SK-N-SH (cell line): Measurements from ENCODE around the gene LMBR1L. TPM values are rescaled to one million over a fixed set of nuclear protein-coding genes. Genes with fewer than 3 reads are reported as not detected.

ENCODE experiments used
- CTCF ChIA-PET: fragments of 300-600, 350-600 bp; formaldehyde crosslinking; extraction: SDS; loops from one replicate; lab custom pipeline; 2021; lab: Yijun Ruan, JAX
- POLR2A ChIA-PET: fragments of 350-600 bp; sonication (Branson Sonifier 250); formaldehyde crosslinking; extraction: SDS; loops from one replicate; lab custom pipeline; 2020; ENCODE audit warnings: antibody characterized with exemption, inconsistent platforms; lab: Yijun Ruan, JAX
- DNase-seq: peaks from one replicate; pipeline ENCODE4 v3.0.0; 2012
- H2AFZ ChIP-seq: fragments of 200-600 bp; sonication (generic); 2 replicates; pipeline ENCODE4 v1.8.1; 2016; ENCODE audit warnings: antibody characterized with exemption, mild to moderate bottlenecking, low read depth
- H3F3A ChIP-seq: fragments of 200-600 bp; sonication (generic); replicated peaks from 2 replicates; pipeline ENCODE3; 2016; ENCODE audit warnings: antibody characterized with exemption, mild to moderate bottlenecking; ENCODE audit not compliant: insufficient read depth
- H3K27ac ChIP-seq, 2 experiments: fragments of 200-500 bp in 1 of 2; fragments of 200-600 bp in 1 of 2; sonication (Bioruptor generic) in 1 of 2; sonication (generic), shearing (Covaris generic) in 1 of 2; 2 replicates each; pipeline versions ENCODE4 v1.5.1 to v1.6.1; 2014 to 2016; ENCODE audit warnings: low read depth in 2 of 2, inconsistent platforms in 1 of 2, low read length in 1 of 2, mild to moderate bottlenecking in 1 of 2, mixed read lengths in 1 of 2
- H3K27me3 ChIP-seq: fragments of 200-600 bp; sonication (generic), shearing (Covaris generic); 2 replicates; pipeline ENCODE4 v1.6.1; 2016; ENCODE audit warnings: mixed run types; ENCODE audit not compliant: insufficient read depth
- H3K36me3 ChIP-seq, 2 experiments: fragments of 200-500 bp in 1 of 2; fragments of 200-600 bp in 1 of 2; sonication (Bioruptor generic) in 1 of 2; sonication (generic) in 1 of 2; replicated peaks in 1 of 2; 2 replicates each; pipeline versions ENCODE3 to v1.5.1; 2014 to 2016; ENCODE audit warnings: low read length in 1 of 2, mild to moderate bottlenecking in 1 of 2; ENCODE audit not compliant: insufficient read depth in 2 of 2, control insufficient read depth in 1 of 2
- H3K4me1 ChIP-seq, 2 experiments: fragments of 200-500 bp in 1 of 2; fragments of 200-600 bp in 1 of 2; sonication (Bioruptor generic) in 1 of 2; sonication (generic), shearing (Covaris generic) in 1 of 2; 2 replicates each; pipeline versions ENCODE4 v1.5.1 to v1.6.1; 2014 to 2016; ENCODE audit warnings: low read depth in 1 of 2, low read length in 1 of 2, mixed run types in 1 of 2; ENCODE audit not compliant: insufficient read depth in 2 of 2, control insufficient read depth in 1 of 2
- H3K4me2 ChIP-seq: fragments of 200-600 bp; sonication (generic), shearing (Covaris generic); 2 replicates; pipeline ENCODE4 v1.6.1; 2017; ENCODE audit warnings: mixed run types
- H3K4me3 ChIP-seq, 2 experiments: fragments of 200-500 bp in 1 of 2; fragments of 200-600 bp in 1 of 2; sonication (Bioruptor generic) in 1 of 2; sonication (generic), shearing (Covaris generic) in 1 of 2; 2 replicates each; pipeline versions ENCODE4 v1.5.1 to v1.8.1; 2014 to 2016; ENCODE audit warnings: low read depth in 2 of 2, inconsistent platforms in 1 of 2, low read length in 1 of 2, mild to moderate bottlenecking in 1 of 2, mixed read lengths in 1 of 2, moderate library complexity in 1 of 2
- H3K79me2 ChIP-seq: fragments of 200-600 bp; sonication (generic); 2 replicates; pipeline ENCODE4 v1.8.1; 2017; ENCODE audit warnings: mild to moderate bottlenecking; ENCODE audit not compliant: insufficient read depth
- H3K9ac ChIP-seq: fragments of 200-600 bp; sonication (generic); 2 replicates; pipeline ENCODE4 v1.6.1; 2017; ENCODE audit warnings: mixed run types
- H3K9me2 ChIP-seq: fragments of 200-600 bp; sonication (generic); 2 replicates; pipeline ENCODE4 v1.6.1; 2017; ENCODE audit warnings: mixed run types
- H3K9me3 ChIP-seq: fragments of 200-600 bp; sonication (generic); 2 replicates; pipeline ENCODE4 v1.6.1; 2017; ENCODE audit warnings: mixed run types, mild to moderate bottlenecking, moderate library complexity
- H4K20me1 ChIP-seq: fragments of 200-600 bp; sonication (generic); 2 replicates; pipeline ENCODE4 v1.6.1; 2017; ENCODE audit warnings: mild to moderate bottlenecking, mixed run types; ENCODE audit not compliant: insufficient read depth
- EZH2phosphoT487 ChIP-seq: fragments of 200-600 bp; sonication (generic); IDR thresholded peaks from 2 replicates; pipeline ENCODE4 v1.6.1; 2017; ENCODE audit warnings: low read depth, mixed run types, mild to moderate bottlenecking, antibody characterized with exemption, moderate library complexity, borderline replicate concordance
- FOXJ3 ChIP-seq: sonication (generic); formaldehyde crosslinking; IDR thresholded peaks from 2 replicates; pipeline ENCODE4 v1.5.1; 2020; ENCODE audit warnings: mild to moderate bottlenecking, missing genetic modification reagents
- MXI1 ChIP-seq: IDR thresholded peaks from 2 replicates; pipeline ENCODE4 v1.6.1; 2012; ENCODE audit warnings: mild to moderate bottlenecking, low read depth, low read length, improper control_type of control experiment
- RXRA ChIP-seq: IDR thresholded peaks from 2 replicates; pipeline ENCODE4 v1.4.0; 2012; ENCODE audit warnings: low read depth, mild to moderate bottlenecking, borderline replicate concordance
- SIN3A ChIP-seq: IDR thresholded peaks from 2 replicates; pipeline ENCODE4 v1.6.1; 2012; ENCODE audit warnings: low read depth, mild to moderate bottlenecking, low read length, moderate library complexity, borderline replicate concordance
- TCF12 ChIP-seq: IDR thresholded peaks from 2 replicates; pipeline ENCODE4 v1.4.0; 2012
- WGBS: methylation state at CpG from one replicate; pipeline ENCODE4 v1.1.6; 2017; ENCODE audit warnings: low lambda C conversion rate; 5-methylcytosine and 5-hydroxymethylcytosine counted together
- polyA plus RNA-seq, 3 experiments: library from polyadenylated mRNA; depleted of rRNA; stranded (reverse); fragments of >200 nt; gene quantifications; 2 replicates each; pipeline ENCODE4 v1.2.3, GENCODE V29; 2012
- TF ChIP-seq, protein P1 (sequence below): IDR thresholded peaks from 2 replicates; pipeline ENCODE4 v1.4.0; 2012; ENCODE audit warnings: low read depth, borderline replicate concordance
- TF ChIP-seq, protein P2 (sequence below): IDR thresholded peaks from 2 replicates; pipeline ENCODE4 v1.4.0; 2012; ENCODE audit warnings: low read depth
- TF ChIP-seq, protein P3 (sequence below): IDR thresholded peaks from 2 replicates; pipeline ENCODE4 v1.6.1; 2012; ENCODE audit warnings: mild to moderate bottlenecking, low read depth, low read length, moderate library complexity
- TF ChIP-seq, protein P4 (sequence below): fragments of 200-600 bp; sonication (generic); IDR thresholded peaks from 2 replicates; pipeline ENCODE4 v1.6.1; 2017; ENCODE audit warnings: antibody characterized with exemption, mild to moderate bottlenecking, moderate library complexity

The LMBR1L gene
- polyA plus RNA-seq, 1 of the 3 experiments (the other 2 are of a cell fraction) = 61.4 TPM

DNA sequence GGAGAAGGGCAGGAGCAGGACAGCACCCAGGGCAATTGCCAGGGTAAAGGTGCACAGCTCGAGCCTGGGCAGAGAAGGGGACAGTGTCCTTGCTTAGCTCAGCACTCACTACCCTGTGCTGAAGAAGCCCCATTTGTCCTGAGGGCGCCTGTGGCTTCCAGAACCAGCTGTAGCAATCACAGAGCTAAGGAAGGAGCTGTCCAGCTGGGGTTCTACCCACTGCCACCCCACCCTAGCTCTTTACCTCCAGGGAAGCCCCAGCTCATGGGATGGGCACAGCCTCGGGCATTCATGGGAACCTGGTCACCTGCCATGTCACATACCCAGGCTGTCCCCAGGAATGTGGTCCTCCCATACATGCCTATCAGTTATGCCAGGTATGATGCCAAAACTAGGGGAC is 5.8 kb downstream of the LMBR1L start (continued):
- TF ChIP-seq, protein P1, sequence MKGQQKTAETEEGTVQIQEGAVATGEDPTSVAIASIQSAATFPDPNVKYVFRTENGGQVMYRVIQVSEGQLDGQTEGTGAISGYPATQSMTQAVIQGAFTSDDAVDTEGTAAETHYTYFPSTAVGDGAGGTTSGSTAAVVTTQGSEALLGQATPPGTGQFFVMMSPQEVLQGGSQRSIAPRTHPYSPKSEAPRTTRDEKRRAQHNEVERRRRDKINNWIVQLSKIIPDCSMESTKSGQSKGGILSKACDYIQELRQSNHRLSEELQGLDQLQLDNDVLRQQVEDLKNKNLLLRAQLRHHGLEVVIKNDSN = no peak
- TF ChIP-seq FOXJ3 (CRISPR knock-in tag) (no peak), MXI1 (no peak), SIN3A (no peak), EZH2phosphoT487 (no peak), RXRA (no peak)

DNA sequence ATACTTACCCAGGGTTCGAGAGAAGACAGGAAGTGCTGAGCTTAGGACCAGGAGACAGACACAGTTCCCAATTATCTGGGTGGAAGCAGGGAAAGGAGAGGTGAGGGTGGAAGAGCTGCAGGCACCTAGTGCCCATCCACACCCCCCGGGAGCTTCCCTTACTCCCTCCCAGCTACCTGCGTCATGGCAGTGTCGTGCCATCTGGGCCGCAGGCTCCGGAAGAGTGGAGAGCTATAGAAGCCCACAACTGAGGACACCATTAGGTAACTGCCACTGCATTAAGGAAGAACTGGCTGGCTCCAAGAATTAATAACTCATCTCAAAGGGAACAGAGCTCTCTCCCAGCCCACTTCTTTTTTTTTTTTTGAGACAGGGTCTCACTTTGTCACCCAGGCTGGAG is 10.3 kb downstream of the LMBR1L start:
- POLR2A ChIA-PET = interaction anchor here (1.3 to 2.4 kb wide), 2 partner anchors 9 to 30 kb away, joined by 3 to 9 read pairs; no protein-coding TSS in a partner anchor
- DNase-seq = no peak
- WGBS = 92% methylated on average over 6 of the region's 6 CpGs
- peaks cover 9% of the 10 kb centered on the region; the same call in 1 of the 2 replicates for H4K20me1 ChIP-seq
- no peaks in the 10 kb centered on the region; the same call in 1 of the 2 replicates for H3K79me2 ChIP-seq
- H3F3A ChIP-seq = no peaks in the 10 kb centered on the region
- CTCF ChIA-PET = interaction anchor here (1.0 to 25.0 kb wide), 8 partner anchors 7 to 188 kb away, joined by 3 to 315 read pairs (median 93); partner anchors contain the start of genes DHH, LMBR1L and RHEBL1
- no peak overlapping the region for H3K4me3 ChIP-seq
- no peaks in the 10 kb centered on the region for H3K9me3 ChIP-seq
- H3K36me3 ChIP-seq = peaks cover 36 to 63% of the 10 kb centered on the region in 2 experiments
- H3K4me2 ChIP-seq = no peak overlapping the region
- H3K4me1 ChIP-seq = no peaks in the 10 kb centered on the region; a peak in 1 of 4 replicates
- TF ChIP-seq RXRA (no peak), TCF12 (no peak)
- TF ChIP-seq, protein P2, sequence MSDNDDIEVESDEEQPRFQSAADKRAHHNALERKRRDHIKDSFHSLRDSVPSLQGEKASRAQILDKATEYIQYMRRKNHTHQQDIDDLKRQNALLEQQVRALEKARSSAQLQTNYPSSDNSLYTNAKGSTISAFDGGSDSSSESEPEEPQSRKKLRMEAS = no peak
- TF ChIP-seq, protein P3, sequence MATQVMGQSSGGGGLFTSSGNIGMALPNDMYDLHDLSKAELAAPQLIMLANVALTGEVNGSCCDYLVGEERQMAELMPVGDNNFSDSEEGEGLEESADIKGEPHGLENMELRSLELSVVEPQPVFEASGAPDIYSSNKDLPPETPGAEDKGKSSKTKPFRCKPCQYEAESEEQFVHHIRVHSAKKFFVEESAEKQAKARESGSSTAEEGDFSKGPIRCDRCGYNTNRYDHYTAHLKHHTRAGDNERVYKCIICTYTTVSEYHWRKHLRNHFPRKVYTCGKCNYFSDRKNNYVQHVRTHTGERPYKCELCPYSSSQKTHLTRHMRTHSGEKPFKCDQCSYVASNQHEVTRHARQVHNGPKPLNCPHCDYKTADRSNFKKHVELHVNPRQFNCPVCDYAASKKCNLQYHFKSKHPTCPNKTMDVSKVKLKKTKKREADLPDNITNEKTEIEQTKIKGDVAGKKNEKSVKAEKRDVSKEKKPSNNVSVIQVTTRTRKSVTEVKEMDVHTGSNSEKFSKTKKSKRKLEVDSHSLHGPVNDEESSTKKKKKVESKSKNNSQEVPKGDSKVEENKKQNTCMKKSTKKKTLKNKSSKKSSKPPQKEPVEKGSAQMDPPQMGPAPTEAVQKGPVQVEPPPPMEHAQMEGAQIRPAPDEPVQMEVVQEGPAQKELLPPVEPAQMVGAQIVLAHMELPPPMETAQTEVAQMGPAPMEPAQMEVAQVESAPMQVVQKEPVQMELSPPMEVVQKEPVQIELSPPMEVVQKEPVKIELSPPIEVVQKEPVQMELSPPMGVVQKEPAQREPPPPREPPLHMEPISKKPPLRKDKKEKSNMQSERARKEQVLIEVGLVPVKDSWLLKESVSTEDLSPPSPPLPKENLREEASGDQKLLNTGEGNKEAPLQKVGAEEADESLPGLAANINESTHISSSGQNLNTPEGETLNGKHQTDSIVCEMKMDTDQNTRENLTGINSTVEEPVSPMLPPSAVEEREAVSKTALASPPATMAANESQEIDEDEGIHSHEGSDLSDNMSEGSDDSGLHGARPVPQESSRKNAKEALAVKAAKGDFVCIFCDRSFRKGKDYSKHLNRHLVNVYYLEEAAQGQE = no peak
- TF ChIP-seq, protein P4, sequence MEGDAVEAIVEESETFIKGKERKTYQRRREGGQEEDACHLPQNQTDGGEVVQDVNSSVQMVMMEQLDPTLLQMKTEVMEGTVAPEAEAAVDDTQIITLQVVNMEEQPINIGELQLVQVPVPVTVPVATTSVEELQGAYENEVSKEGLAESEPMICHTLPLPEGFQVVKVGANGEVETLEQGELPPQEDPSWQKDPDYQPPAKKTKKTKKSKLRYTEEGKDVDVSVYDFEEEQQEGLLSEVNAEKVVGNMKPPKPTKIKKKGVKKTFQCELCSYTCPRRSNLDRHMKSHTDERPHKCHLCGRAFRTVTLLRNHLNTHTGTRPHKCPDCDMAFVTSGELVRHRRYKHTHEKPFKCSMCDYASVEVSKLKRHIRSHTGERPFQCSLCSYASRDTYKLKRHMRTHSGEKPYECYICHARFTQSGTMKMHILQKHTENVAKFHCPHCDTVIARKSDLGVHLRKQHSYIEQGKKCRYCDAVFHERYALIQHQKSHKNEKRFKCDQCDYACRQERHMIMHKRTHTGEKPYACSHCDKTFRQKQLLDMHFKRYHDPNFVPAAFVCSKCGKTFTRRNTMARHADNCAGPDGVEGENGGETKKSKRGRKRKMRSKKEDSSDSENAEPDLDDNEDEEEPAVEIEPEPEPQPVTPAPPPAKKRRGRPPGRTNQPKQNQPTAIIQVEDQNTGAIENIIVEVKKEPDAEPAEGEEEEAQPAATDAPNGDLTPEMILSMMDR = no peak
- H2AFZ ChIP-seq = no peak overlapping the region
- H3K27ac ChIP-seq = no peak overlapping the region
- H3K9ac ChIP-seq = no peak overlapping the region
- no peaks in the 10 kb centered on the region for H3K9me2 ChIP-seq
- no peaks in the 10 kb centered on the region for H3K27me3 ChIP-seq
